Kidney tubule cell (primary cell): Measurements from ENCODE around the gene NLRP14.

Experiments used
- DNase-seq: peaks from one replicate; pipeline ENCODE4 v3.0.0-alpha.2; 2018; ENCODE audit warnings: low spot score

Gene NLRP14

GRCh38 chr11:7057641-7058040, 37.4 kb downstream of the NLRP14 start:
- DNase-seq, result no peak

- DNase-seq, result peak; percentile 84
Observed at GRCh38 chr11:7060868-7061267, 40.6 kb downstream of the NLRP14 start.

DNA sequence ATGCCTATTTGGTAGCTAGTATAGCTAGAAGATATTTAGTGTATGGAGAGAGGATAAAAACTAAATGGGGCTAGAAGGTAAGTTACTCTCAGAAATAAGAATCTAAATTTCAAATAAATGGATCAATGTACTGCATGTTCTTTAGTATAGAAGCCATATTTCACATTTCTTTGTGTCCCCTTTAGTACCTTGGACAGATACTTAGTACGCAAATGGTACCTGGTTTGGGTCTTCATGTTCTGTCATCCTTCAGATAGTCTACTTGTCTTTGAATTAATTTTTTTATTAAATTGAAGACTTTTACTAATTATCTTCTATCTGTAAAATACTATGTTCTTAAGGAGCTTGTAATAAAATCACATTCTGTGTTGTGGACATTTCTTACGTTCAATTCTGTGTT, 42.3 kb downstream of the NLRP14 start:
- no peak for DNase-seq

GRCh38 chr11:7072401-7073028, 52.2 kb downstream of the NLRP14 start:
- no peak for DNase-seq

DNA sequence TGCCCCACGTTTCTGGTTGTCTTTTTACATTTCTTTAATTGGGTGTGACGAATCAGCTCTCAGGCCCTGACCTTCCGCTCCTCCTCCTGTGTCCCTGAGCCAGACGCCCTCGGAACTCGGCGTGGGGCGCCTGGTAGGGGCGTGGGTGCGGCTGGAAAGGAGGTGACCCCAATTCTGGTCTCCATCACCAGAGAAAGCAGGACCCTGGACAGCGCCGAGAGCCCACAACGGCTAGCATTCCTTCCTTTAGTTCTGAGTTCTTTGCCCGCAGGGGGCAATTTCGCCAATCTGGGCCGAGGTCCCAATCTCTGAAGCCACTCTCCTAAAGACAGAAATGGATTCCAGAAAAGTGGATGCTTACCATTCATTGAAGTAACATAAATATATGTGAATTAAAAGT, 56.8 kb downstream of the NLRP14 start:
- no peak for DNase-seq

DNA sequence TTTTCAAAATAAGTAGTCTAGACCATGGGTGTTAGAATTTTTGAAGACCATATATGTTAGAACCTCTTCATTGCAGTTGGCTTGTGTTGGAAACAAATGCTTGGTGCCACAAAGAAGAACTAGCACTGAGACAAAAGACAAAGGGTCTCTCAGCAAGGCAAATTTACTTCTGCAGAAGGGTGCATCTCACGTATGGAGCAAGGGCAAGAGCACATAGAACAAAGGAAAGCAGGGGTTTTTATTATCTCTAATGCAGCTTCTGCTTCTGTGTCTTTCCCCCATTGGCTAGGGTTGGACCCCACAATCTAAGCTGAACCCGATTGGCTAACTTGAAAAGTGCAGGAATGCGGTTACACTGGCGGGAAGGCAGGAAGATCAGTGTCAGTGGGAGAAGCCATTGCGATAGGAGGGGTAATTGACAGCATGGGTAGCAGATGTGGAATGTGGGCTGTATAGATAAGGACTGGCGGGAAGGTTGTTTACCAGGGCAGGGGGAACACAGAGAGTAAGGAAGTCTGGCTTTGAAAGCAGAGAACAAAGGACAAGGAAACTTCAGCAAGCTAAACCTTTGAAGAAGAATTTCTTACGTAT, 59.4 kb downstream of the NLRP14 start:
- no peak for DNase-seq

GRCh38 chr11:7080900-7081299, 60.6 kb downstream of the NLRP14 start:
- no peak for DNase-seq

- no peak for DNase-seq
Observed at GRCh38 chr11:7081441-7081840, 61.2 kb downstream of the NLRP14 start.

DNA sequence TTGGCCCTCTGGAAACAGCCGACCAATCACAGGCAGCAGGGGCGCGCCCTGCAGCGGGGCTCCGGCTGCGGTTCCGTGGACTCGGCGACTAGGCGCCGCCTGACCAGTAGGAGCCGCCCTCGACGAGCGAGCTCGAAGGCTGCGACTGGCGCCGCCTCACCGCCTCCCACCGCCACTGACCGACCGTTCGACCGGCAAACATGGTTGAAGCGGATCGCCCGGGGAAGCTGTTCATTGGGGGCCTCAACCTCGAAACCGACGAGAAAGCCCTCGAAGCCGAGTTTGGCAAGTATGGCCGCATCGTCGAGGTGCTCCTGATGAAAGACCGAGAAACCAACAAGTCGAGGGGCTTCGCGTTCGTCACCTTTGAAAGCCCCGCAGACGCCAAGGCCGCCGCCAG, 68.6 kb downstream of the NLRP14 start, which contains the start of gene RBMXL2:
TSS of gene RBMXL2 (plus strand) at position 78 of the 400 bp plus-strand sequence. CDS start at position 201, 123 bp downstream.
- no peak for DNase-seq

DNA sequence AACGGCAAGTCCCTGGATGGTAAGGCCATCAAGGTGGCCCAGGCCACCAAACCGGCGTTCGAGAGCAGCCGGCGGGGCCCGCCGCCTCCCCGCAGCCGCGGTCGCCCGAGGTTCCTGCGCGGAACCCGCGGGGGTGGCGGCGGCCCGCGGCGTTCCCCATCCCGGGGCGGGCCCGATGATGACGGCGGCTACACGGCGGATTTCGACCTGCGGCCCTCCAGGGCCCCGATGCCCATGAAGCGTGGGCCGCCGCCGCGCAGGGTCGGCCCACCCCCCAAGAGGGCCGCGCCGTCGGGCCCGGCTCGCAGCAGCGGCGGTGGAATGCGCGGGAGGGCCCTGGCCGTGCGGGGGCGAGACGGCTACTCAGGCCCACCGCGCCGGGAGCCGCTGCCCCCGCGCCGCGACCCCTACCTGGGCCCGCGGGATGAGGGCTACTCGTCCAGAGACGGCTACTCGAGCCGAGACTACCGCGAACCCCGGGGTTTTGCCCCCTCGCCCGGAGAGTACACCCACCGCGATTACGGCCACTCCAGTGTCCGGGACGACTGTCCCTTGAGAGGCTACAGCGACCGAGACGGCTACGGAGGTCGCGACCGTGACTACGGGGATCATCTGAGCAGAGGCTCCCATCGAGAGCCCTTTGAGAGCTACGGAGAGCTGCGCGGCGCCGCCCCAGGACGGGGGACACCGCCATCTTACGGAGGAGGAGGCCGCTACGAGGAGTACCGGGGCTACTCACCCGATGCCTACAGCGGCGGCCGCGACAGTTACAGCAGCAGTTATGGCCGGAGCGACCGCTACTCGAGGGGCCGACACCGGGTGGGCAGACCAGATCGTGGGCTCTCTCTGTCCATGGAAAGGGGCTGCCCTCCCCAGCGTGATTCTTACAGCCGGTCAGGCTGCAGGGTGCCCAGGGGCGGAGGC, 69.3 kb downstream of the NLRP14 start:
- no peak for DNase-seq

DNA sequence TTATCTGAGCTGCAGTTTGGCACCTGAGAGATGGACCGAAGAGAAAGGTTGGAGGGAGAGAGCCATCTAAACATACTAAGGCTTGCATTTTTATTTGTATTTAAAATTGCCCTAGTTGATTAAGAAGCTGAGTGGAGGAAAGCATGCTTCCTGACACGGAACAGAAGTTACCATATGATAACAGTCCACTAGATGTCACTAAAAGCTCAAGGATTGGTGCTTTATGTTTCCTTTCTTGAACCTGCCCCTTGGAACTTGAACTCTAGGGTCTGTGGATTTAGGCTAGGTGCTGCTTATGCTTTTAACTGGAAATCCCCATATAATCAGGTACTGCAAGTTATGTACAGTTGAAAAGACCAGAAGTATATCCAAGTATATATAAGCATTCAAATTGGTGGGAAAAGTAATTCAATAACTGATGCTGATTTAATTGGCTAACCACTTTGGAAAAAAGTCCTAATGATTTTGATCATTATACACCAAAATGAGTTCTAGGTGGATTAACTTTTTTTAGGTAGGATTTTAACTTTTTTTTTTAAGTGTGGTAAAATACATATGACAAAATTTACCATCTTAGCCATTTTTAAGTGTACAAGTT, 78.1 kb downstream of the NLRP14 start:
- peak; percentile 59 for DNase-seq

DNA sequence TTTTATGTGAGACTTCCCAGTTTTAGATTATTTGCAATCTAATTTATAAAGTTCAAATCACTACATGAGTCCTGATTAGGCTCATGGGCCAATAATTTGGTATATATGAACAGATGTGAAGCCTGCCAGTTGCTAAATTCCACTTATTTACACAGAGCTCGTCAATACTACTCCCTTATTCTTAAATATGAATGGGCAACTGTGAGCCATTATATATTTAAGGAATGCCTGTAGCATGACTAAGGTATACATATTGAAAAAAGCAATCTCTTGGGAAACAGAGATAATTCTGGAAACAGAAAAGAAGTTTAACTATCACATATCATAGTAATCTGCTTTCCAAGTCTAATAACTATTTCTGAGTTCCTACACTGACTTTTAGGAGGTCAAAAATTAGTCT, 95.5 kb downstream of the NLRP14 start:
- no peak for DNase-seq

- DNase-seq, result no peak
Observed at GRCh38 chr11:7116370-7116769, 96.1 kb downstream of the NLRP14 start.
